Coronary artery (tissue), 2 donors: ENCODE results near the gene RGS3.

Experiments used
- DNase-seq: peaks from one replicate; pipeline ENCODE4 v3.0.0-alpha.2; 2017; ENCODE audit warnings: low spot score
- H3K27ac ChIP-seq, 2 donors: fragments of 200-600 bp; sonication (generic); one replicate each; pipeline ENCODE4 v1.5.1; 2016 to 2019
- H3K4me3 ChIP-seq: fragments of 200-600 bp; sonication (generic); 2 replicates; pipeline ENCODE4 v1.5.1; 2016; ENCODE audit warnings: mild to moderate bottlenecking, moderate library complexity
- TF ChIP-seq, protein P1 (sequence below): fragments of 200-600 bp; sonication (generic); IDR thresholded peaks from one replicate; pipeline ENCODE4 v1.5.1; 2019; ENCODE audit warnings: antibody characterized with exemption

The RGS3 gene

DNA sequence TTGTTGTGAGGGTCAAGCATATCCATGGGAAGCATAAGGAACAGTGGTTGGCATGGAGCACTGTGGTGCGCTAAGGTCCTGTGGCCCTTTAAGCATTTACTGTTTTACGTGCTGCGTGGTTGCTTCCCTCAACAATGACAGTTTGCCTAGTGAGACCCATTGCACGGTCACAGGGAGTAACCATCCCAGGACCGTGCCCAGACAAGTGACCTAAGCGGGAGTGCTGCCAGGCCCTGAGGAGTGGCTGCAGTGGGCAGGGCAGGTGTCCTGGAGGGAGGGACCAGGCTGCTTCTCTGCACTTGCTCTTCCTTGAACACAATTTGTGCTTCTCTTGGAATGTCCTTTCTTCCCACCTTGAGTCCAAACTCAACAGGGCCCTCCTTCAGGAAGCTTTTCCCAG, 64.6 kb downstream of the RGS3 start:
- no peak overlapping the region for H3K4me3 ChIP-seq
- no peak overlapping the region for H3K27ac ChIP-seq
- DNase-seq, result no peak
- TF ChIP-seq, protein P1, sequence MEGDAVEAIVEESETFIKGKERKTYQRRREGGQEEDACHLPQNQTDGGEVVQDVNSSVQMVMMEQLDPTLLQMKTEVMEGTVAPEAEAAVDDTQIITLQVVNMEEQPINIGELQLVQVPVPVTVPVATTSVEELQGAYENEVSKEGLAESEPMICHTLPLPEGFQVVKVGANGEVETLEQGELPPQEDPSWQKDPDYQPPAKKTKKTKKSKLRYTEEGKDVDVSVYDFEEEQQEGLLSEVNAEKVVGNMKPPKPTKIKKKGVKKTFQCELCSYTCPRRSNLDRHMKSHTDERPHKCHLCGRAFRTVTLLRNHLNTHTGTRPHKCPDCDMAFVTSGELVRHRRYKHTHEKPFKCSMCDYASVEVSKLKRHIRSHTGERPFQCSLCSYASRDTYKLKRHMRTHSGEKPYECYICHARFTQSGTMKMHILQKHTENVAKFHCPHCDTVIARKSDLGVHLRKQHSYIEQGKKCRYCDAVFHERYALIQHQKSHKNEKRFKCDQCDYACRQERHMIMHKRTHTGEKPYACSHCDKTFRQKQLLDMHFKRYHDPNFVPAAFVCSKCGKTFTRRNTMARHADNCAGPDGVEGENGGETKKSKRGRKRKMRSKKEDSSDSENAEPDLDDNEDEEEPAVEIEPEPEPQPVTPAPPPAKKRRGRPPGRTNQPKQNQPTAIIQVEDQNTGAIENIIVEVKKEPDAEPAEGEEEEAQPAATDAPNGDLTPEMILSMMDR, result no peak

DNA sequence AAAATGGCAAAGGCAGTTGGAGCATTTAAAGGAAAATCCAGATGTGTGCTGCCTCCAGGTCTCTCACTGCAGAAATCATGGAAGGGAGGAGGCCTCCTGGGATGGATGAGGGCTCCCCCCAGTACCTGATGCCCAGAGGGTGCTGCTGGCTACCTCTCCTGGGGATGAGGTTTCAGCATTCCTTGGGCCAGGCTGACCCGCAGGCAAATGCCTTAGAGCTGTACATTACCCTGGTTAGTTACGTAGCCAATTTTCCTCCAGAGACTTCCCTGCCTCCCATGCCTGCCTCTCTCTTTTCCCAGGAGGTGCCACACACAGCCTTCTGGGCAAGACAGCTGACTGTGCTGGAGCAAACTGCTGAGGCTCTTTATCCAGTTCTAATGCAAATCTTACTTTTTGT, 65.3 kb downstream of the RGS3 start:
- no peak for DNase-seq
- TF ChIP-seq, protein P1, result no peak
- no peak overlapping the region for H3K4me3 ChIP-seq
- H3K27ac ChIP-seq, result no peak overlapping the region

DNA sequence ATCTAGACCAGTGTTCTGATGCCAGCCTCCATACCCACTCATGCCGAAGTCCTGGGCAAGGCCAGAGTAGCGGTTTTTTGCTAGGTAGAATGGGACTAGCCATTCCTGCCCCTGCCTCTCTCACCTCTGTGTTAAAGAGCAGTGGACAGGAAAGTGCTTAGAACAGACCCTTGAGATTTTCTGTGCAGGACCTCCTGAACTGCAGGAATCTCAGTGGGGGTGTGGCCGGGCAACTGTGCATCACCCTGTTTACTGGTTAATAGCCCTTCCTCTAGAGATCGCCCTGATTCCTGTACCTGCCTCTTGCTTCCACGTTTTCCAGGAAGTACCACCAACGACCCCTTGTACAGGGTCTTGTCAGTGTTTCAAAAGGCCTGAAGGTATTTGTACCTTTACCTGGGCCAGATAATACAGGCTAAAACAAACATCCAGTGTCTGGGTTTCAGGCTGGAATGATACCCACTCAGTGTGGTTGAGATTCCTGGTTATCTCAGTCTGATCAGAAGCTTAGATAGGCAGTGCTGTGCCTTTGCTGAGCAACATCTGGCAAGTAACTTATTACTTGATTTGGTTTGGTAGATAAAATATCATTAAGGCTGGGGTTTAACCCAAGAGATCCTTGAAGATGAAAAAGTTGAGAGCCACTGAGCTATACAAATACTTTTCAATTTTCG, 65.9 kb downstream of the RGS3 start:
- Histone ChIP-seq H3K27ac (no peak overlapping the region), H3K4me3 (no peak overlapping the region)
- no peak for DNase-seq
- TF ChIP-seq, protein P1, result no peak

DNA sequence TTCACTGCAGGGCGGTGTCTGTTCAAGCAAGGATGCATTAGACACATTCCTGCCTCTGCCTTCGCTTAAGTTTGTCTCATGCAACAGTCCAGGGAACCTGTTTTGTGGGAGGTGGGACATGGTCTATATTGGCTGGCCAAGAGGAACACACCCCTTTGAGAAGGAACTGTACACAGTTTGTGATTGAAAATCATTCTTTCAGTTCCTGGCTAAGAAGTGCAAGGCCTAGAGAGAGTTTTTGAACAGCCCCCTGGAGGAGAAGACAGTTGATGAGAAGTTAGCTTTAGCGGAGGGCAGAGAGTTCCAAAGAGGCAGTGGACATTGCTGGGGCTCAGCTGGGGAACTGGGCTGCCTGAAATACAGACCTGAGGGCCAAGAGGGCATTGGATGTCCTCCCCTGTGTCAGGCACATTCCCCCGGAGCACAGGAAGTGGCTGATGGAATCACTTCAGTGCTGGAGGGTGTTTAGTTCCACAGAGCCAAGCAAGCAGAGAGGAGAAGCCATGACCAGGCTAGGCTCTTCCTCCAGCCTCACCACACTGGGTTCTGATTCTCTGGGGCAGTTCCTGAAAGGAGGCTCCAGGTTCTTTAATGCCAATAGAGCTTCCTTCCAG, 66.6 kb downstream of the RGS3 start:
- Histone ChIP-seq H3K27ac (no peak overlapping the region), H3K4me3 (no peak overlapping the region)
- TF ChIP-seq, protein P1, result no peak
- peak; percentile 41 for DNase-seq

DNA sequence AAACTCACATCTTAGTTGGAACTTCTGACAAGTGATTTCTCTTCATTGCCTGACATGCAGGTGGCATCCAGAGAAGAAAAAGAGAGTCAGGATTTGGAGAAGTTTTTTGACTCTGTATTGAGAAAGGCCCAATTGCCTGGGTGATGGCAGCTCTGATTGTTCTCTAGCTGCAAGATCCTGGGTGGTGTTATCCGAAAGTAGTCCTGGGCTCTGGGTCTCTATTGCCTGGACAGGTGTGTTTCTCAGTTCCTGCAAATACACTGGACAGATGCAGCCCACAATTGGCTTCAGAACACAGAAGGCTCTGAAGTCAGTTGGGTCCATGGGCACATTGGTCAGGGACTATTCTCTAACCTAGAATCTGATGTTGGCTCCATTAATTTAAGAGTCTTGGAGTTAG, 67.4 kb downstream of the RGS3 start:
- peak; percentile 38 for DNase-seq
- H3K4me3 ChIP-seq, result no peak overlapping the region
- TF ChIP-seq, protein P1, result no peak
- no peak overlapping the region for H3K27ac ChIP-seq

DNA sequence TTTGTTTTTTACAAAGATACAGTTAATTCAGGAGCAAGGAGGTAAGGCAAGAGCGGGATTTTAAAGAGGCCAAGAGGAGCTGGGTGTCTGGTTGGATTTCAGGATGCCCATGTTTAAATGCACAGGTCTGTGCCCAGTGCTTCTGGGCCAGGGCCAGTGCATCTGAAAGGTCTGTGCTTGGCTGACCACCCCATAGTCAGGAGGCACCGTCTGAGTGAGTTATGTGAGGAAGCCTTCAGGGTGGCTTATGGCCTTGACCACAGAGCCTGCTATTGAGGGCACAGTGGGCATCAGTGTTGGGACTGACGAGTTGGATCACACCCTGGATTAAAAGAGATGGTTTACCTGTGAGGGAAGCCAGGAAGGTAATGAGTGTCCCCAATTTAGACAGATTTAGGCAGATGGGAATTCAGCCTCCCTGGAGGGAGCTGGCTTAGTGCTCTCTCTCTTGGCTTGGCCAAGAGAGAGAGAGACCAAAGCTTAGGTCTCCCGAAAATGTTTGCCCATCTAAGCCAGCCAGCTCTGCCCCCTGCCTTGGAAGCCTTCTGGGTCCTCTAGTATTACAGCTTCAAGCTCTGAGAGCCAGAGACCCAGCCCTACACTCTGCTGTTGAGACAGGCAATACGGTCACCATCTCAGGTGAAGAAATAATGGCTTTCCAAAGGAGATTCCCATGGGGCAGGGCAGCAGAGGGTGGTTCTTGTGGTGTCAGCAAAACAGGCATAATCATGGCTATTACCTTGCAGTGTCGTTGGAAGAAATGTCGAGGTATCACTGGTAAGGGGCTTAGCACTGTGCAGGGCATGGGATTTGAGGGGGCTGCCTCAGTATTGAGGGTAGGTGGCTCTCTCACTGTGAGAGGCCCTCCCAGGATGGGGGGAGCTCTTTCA, 68.6 kb downstream of the RGS3 start:
- peak; percentile 63 for DNase-seq
- Histone ChIP-seq H3K27ac (no peak overlapping the region), H3K4me3 (no peak overlapping the region)
- TF ChIP-seq, protein P1, result no peak
